SK-MEL-5 (cell line): ENCODE data around the gene MGAT5. TPM values are rescaled to one million over a fixed set of nuclear protein-coding genes. Genes with fewer than 3 reads are reported as not detected.

Source experiments
- DNase-seq: peaks from one replicate; pipeline ENCODE4 v3.0.0-alpha.2; 2016; ENCODE audit warnings: low read depth, low spot score
- in situ Hi-C: cut with HindIII; loops from 2 replicates; pipeline ENCODE4 v1.10.0; 2016; ENCODE audit warnings: low sequenced_read_pairs, high pct_unique_total_duplicates, low pct_unique_long_range_greater_than_20kb
- total RNA-seq: library from RNA; depleted of rRNA; stranded (reverse); fragments of >200 nt; shearing (Covaris generic); gene quantifications from 2 replicates; pipeline ENCODE4 v1.2.3, GENCODE V29; 2014

MGAT5 gene
- total RNA-seq, 1 experiment from 2014 or later = 24.7 TPM

DNA sequence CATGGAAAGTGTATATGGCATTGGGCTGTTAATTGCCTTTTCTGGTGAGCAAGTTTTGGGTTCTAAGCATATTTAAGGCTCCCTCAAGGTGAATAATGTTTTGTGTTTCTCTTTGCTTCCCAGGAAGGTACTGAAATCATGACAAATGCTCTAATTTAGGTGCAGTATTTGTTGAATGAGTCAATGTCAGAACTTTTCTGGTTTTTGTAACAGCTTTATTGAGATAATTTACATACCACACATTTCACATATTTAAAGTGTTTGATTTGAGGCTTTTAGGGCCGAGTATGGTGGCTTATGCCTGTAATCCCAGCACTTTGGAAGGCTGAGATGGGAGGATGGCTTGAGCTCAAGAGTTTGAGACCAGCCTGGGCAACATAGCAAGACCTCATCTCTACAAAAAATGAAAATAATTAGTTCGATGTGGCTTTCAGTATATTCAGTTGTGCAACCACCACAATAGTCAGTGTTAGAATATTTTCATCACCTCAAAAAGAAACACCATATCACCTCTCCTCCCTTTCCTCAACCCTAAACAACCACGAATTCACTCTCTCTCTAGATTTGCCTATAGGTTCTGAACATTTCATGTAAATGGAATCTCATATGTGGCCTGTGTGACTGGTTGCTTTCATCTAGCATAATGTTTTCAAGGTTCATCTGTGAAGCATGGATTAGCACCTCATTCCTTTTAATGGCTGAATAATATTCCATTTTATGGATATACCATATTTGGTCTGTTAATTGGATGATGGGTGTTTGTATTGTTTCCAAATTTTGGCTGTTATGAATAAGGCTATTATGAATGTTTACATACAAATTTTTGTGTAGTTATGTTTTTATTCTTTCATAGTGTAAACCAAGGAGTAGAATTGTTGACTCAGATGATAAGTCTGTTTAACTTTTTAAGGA is 54.9 kb downstream of the MGAT5 start:
- DNase-seq = no peak
- in situ Hi-C loops = no loop called here

DNA sequence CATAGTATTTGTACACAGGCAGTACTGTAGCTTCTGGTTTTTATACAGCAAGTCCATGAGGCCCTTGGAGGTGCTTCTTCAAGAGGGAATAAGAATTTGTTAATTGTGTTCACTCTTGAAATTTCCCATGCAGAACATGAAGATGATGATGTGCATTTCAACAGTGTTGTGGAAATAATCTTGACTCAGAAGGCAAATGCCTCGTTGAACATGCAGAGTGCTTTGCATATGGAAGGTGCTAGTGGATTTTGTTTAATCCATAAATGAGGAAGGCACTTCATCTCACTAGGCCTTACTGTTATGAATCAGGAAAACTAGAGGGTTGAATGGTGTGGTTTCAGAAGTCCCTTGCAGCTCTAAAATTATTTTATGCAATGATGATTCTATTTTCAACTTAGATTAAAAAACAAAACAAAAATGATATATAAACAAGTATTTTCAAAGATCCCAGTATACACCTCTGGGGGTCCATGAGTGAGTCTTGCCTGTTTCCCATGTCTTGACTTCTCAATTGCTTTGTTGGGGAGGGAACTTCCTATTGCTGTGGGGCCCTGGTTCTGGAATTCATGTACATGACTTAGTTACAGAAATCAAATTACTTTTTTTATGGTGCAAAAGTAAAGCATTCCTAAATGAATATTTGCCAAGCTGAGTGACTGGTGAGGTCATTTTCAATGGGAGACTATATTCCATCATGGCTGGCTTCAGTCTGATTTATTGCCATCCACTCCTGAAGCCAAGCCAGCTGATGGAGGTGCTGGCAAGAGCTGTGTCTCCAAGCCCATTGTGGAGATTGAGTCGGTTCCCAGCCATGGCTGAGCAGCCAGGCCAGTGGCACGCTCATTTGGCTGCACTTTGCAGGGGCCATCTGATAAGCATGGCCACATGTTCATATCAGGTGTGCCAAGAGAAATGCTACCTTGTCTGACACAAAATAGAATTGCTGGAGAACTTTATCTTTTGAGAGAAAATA is 56.5 kb downstream of the MGAT5 start:
- DNase-seq = no peak
- in situ Hi-C loops = no loop called here

DNA sequence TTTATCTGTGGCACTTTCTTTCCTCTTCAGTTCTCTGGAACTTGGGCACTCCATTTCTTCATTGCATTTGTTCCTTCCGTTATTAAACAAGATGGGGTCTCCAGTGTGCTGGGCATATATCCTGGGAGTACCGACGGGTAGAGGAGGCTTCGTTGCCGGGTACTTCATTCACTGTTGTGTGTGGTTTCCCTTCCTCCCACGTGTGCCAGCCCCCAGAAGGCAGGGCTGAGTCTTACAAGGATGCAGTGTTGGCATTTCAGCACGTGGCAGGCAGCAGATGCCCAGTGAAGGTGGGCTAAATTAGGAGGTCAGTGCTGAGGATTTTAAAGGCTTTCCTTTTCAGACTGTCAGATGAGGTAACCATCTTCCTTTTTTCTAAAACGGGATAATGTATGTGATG is 58.6 kb downstream of the MGAT5 start:
- in situ Hi-C loops = no loop called here
- peak; percentile 7 for DNase-seq

DNA sequence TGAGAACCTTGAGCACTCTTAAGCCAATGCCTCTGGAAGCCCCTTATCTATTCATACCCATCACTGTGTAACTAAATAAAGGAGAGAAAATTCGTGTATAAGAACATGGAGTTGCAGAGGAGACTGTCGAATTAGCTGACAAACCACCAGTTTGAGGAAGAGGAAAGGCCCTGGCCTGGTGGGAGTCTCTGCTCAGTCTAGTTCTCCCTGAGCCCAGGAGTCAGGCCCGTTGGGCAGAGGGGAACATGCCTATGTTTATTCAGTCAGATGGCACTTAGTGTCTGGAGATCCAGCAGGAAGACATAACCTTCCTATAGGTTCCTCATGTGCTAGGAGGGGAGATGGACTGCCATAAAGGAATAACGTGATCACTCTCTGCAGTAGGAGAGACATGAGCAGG is 60.3 kb downstream of the MGAT5 start:
- in situ Hi-C loops = no loop called here
- no peak for DNase-seq

DNA sequence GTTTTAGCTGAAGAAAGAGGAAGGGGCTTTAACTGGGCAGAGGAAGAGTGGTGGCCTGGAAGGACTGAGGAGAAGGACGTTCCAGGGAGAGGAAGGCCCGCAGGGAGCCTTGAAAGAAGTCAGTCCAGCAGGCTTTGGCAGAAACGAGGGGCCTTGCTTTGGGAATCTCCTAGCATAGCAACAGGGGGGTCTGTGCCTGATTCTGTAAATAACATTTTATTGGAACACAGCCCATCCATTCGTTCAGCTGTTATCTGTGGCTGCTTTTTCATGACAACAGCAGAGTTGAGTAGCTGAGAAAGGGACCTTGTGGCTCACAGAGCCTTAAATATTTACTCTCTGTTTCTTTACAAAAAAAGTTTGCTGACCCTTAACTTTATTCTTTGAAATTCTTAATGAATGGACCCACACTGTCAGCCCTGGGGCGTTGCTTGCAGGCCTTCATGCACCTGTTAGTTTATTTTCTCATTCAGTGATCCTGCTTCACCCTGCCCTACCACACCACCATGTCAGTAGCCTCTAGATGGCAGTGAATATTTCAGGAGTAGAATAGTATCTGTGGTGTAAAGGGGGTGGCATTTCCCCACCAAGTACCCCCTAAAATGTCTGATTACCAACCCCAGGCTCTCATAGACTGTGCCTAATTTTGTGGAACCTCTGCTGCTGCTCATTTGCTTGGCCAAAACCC is 61.0 kb downstream of the MGAT5 start:
- in situ Hi-C loops = no loop called here
- no peak for DNase-seq

DNA sequence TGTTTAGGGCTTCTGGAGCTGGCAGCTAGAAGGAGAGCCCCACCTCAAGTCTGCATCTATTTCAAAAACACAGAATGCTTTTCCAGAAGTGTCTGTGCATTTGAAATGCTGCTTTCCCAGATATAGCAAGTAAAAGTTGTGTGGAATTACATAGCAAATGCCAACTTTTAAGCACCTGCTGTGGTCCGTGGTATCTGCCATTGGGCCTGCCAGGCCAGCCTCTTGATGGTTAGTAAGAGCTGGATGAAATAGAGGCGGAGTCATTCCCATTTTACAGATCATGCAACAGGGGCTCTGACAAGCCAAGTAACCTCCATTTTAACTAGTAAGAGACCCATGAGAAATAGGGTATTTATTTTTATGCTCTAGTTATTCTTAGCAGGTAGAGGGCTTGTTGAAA is 61.6 kb downstream of the MGAT5 start:
- DNase-seq = no peak
- in situ Hi-C loops = no loop called here

DNA sequence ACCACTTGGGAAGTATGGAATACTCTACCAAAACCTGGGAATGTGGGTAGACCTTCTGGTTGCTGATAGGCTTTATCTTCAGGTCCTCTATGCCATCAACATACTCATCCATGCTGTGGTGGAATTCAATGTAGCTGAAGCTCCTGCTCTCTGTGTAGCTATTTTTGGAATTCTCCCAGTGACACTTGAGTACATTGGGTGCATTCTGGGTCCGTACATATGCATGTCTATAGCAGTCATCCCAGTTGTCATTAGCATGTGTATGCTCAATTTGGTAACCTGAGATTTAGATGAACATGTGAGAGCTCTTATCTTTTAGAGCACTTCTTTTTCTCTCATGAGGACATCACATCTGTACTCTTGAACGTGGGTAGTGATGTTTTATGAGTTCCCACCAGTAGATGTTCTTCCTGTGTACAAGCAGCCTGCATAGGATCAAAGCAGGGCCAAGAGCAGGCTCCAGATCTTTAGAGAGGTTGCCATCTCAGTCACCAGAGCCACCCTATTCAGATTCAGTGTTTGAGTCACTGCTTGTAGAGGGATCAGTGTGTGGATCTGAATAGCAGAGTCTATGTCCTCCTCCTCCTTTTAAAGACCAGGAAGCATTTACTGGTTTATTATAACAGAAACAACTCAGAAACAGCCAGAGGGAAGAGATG is 65.9 kb downstream of the MGAT5 start:
- no peak for DNase-seq
- in situ Hi-C loops = no loop called here

DNA sequence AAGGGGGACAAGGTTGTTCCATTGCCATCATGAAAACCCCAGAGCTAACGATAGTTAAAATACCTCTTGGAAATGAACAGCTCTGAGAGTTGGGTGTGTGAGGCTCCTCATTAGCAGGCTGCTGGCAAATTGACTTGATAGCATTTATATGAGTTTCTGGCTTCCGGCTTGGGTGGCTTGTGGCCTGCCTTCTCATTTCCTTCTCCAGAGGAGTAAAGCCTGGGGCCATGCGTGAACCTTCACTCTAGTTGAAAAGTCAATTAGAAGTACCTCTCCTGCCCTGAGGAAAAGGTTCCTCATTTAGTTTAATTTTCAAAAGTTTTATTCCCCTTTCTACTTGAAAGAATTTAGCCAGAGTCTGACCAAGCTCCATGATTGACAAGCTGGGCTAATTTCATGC is 67.1 kb downstream of the MGAT5 start:
- in situ Hi-C loops = no loop called here
- DNase-seq = no peak

DNA sequence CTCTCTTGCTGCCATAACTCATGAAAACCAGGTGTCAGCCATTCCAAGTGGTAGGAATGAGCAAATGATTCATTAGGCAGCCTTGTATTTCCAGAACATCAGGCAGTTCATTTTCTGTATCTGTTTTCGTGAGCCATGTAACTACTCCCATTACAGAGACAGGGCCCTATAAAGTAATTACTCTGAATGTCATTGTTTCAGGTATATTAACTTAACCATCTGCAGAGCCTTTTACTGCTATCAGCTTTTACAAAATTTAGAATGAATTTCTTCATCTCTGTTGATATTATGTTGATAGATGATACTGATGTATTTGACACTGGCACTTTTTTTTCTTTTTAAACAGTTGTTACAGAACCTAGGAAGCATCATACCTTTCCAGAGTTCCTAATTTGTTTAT is 69.9 kb downstream of the MGAT5 start:
- no peak for DNase-seq
- in situ Hi-C loops = no loop called here

DNA sequence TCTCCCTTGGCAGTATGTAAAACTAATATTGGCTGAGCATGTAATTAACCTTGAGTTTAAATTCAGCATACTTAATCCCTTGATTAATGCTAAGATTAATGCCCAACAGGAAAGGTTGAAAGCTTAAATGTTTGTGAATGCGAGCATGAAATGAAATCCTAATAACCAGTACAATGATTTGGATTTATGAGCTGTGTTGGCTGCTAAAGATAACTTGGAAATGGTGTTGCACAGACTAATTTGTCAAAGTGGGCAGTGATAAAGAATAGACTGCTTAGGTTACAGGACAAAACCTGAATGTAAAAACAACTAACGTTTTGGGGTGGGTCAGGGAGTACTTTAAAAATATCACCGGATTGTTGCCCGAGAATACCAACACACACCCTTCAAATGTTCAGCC is 70.6 kb downstream of the MGAT5 start:
- DNase-seq = no peak
- in situ Hi-C loops = no loop called here

DNA sequence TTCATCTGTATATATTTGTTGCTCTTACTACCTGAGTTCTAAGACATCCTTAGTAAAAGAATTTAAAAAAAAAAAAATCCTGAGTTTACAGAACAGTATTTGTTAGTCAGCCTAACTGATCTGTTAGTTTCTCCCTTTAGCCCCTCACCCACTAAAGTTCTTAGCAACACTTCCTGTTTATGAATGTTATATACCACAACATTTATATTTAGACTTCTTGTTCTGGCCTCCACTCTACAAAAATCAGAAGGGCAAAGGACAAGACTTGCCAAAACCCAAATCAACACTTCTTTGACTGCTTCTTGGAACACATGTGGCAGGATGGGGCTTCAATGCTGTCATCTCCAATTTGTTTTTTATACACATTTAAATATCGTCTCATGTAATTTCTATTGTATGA is 71.1 kb downstream of the MGAT5 start:
- DNase-seq = no peak
- in situ Hi-C loops = no loop called here

DNA sequence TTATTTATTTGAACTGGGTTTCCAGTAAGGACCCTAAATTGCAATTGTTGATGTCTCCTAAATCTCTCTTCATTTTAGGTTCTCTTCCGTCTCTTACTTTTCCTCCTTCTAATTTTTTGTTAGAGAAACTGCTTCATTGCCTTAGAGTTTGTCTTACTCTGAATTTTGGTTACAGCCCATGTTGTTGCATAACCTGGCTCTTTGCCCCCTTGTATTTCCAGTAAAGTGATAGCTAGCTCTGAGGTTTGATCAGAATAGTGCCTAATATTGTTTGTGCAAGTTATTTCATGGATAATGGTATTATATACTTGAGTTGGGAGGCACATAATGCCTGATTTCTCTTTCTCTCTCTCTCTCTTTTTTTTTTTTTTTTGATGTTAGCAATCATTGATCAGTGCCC is 71.8 kb downstream of the MGAT5 start:
- DNase-seq = no peak
- in situ Hi-C loops = no loop called here

DNA sequence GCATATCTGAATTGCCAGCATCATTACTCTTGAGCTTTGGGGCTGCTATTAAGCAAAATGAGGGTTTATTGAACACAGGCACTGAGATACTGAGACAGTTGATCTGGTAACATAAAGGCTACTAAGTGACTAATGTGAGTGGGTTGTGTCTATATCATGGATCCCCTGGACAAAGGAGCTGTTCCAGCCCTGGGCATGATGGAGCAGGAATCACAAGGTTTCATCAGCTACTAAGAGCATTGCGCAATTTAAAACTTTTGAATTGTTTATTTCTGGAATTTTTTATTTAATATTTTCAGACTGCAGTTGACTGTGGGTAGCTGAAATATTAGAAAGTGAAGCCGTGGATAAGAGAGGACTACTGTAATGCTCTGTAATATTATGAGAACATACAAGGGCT is 73.5 kb downstream of the MGAT5 start:
- in situ Hi-C loops = no loop called here

DNA sequence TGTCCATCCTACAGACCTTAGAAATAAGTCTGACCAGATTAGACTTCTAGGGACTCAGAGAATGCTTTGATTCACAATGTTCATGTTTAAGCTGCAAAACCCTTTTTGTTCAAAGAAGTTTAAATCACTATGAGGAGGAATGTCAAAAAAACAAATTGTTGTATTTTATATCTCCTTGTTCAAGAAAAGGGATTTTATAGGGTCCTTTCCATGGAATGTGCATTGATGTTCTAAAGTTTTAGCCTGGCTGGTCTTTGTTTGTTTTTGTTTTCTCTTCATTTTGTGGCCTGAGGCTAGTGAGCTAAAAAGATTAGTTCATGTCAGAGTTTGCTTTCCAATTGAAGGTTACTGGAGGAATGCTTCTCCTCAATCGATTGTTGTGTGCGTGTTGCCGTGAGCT is 77.2 kb downstream of the MGAT5 start:
- in situ Hi-C loops = no loop called here
- no peak for DNase-seq

More for the DNA sequence above, 73.5 kb downstream of the MGAT5 start:
- DNase-seq = no peak

DNA sequence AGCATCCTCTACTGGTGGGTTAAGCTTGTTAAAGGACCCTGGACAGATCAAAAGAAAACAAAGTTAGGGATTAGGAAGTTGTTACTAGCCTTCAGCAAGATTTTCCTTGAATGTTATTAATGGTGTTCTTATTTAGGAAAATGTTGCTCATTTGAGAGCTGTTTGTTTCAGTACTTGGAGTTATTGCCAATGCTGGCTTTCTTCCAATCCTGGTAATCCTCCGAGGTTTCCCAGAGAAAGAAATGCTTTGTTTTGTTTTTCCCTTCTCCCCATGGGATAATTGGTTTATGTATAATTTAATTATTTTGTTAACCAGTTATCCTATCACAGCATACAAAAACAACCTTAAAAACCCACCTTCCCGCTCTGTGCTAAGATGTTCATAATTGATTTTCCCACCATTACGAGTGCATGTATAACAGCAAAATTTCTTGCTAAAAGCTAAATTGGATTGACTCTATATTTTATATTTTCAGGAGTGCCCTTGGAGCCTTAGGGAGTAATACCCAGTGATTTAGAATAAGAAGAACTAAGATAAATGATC is 79.8 kb downstream of the MGAT5 start:
- in situ Hi-C loops = no loop called here
- DNase-seq = peak; percentile 44

DNA sequence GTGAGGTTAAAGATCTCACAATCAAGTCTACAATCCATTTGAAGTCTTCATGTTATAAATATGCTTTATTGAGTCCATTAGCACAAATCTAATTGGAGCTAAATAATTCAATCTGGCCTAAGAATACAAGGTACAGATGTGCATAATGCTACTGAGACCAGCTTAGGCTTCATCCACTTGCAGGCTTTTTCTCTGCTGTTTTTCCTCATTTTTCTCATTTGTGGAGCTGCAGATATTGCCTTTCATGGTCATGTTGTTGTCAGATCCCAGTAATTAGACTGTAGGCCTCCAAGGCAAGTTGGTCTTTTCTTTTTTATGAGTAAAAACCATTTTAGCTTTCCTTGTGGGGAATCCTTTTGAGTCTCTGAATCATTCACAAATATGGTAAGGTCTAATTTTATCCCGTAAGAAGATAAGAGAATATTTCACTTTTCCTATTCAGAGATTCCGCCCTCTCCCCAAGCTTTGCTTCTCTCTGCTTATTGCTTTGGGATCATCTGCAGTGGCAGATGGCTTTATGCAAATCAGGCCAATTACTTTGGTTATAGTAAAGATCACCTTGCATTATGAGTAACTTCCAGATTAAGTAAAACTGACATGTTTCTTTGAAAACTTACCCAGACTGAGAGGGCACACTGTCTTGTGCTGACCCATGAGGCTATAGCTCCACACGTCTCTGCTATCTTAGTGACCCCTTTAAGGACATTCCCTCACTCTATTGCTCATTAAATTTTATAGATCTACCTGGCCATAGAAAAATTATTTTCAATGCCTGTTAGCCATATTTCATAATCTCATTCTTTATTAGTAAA is 80.9 kb downstream of the MGAT5 start:
- DNase-seq = no peak
- in situ Hi-C loops = no loop called here

DNA sequence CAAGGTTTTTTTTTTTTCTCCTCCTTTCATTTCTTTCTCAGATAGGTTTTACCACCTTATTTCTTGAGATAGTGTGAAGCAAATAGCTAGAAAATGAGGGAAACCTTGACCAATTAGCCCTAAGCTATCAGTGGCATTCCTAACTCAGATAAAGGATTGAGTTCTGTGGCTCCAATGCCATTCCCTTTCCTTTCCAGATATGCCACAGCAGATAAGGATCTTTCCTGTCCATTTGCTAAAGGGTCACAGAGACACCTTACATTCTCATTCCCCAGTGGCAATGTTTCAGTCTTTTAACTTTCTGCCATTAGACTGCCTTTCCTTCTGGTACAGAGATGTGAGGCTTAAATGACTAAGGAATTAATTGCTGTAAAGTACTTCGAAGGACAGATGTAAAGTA is 81.7 kb downstream of the MGAT5 start:
- DNase-seq = no peak
- in situ Hi-C loops = no loop called here
